Heart right ventricle (tissue), 16 donors: ENCODE data around the gene HS6ST3. TPM values are rescaled to one million over a fixed set of nuclear protein-coding genes. Genes with fewer than 3 reads are reported as not detected.
"Not testable (repeated sequence)": the region's sequence is repeated elsewhere in the genome, so short reads cannot be mapped to it uniquely, and the experiment has no call there.

Experiments used
- ATAC-seq, 8 donors: fragments of 200-7000 bp; cut with Tn5 transposase; one replicate each; pipeline ENCODE4 v1.9.1; 2020; ENCODE audit warnings: mild to moderate bottlenecking in 8 of 8, moderate library complexity in 8 of 8, moderate number of reproducible peaks in 1 of 8
- DNase-seq, 2 donors: peaks; one replicate each; pipeline ENCODE4 v3.0.0-alpha.2; 2020
- H3K27ac ChIP-seq, 10 donors: fragments of 200-600 bp; sonication (generic) in 2 of 10; one replicate each; pipeline versions ENCODE4 v1.5.0 to v1.8.0; 2020 to 2022; ENCODE audit warnings: mild to moderate bottlenecking in 3 of 10
- H3K27me3 ChIP-seq, 7 donors: fragments of 200-600 bp; one replicate each; pipeline ENCODE4 v1.8.0; 2021 to 2022; ENCODE audit warnings: mild to moderate bottlenecking in 2 of 7
- H3K36me3 ChIP-seq, 9 donors: fragments of 200-600 bp; sonication (generic) in 1 of 9; one replicate each; pipeline versions ENCODE4 v1.5.0 to v1.8.0; 2020 to 2022; ENCODE audit warnings: mild to moderate bottlenecking in 2 of 9
- H3K4me1 ChIP-seq, 9 donors: fragments of 200-600 bp; sonication (generic) in 1 of 9; one replicate each; pipeline versions ENCODE4 v1.5.0 to v1.8.0; 2020 to 2022; ENCODE audit warnings: mild to moderate bottlenecking in 4 of 9
- H3K4me3 ChIP-seq, 10 donors: fragments of 200-600 bp; sonication (generic) in 2 of 10; one replicate each; pipeline versions ENCODE4 v1.5.0 to v1.8.0; 2020 to 2022; ENCODE audit warnings: mild to moderate bottlenecking in 7 of 10, moderate library complexity in 2 of 10
- H3K9me3 ChIP-seq, 11 donors: fragments of 200-600 bp in 10 of 11; sonication (generic) in 2 of 11; one replicate each; pipeline versions ENCODE4 v1.5.0 to v1.8.0; 2013 to 2022; ENCODE audit warnings: mild to moderate bottlenecking in 2 of 11, control low read depth in 1 of 11, moderate library complexity in 1 of 11
- CTCF ChIP-seq, 9 donors: fragments of 200-600 bp; sonication (generic) in 2 of 9; IDR thresholded peaks; one replicate each; pipeline versions ENCODE4 v1.5.0 to v1.8.0; 2021 to 2022; ENCODE audit warnings: antibody characterized with exemption in 9 of 9, mild to moderate bottlenecking in 5 of 9, moderate library complexity in 1 of 9
- WGBS, 2 donors: extraction: QIAGEN DNeasy Blood & Tissue Kit; methylation state at CpG; one replicate each; pipeline ENCODE4 v1.1.7; 2013; ENCODE audit warnings: inconsistent platforms in 1 of 2; 5-methylcytosine and 5-hydroxymethylcytosine counted together
- intact Hi-C, 10 donors: fragments of 100-400 bp; cut with DNase I; formaldehyde crosslinking; loops; one replicate each; pipeline versions ENCODE4 v1.11.1 to v1.14.2; 2022
- polyA plus RNA-seq, 2 donors: library from polyadenylated mRNA; stranded (reverse); fragments of 200-250 nt; gene quantifications; one replicate each; pipeline ENCODE4 v1.2.3, GENCODE V29; 2013
- total RNA-seq, 10 donors: library from RNA; stranded (reverse); fragmentation: NEBNext Ultra II Directional in 3 of 10; extraction: Animal tissue kit (Norgen Biotek cat#: 25700) in 3 of 10; gene quantifications; one replicate each; pipeline versions ENCODE4 v1.2.1 to v1.2.4, GENCODE V29; 2021 to 2023
- donor health status: Arrhythmogenic right ventricular cardiomyopathy.
- donor health status: ischemic (EF 13 %, LVEDD 7.1; RV severe dilation, severe dysfunction).
- donor health status: healthy with polysubstance abuse.
- donor health status: DM: no; HTN: yes; CAD: no.
- donor health status: DM: no; HTN: no; CAD: no.
- donor health status: ischemic (EF 25% LVEDD 6.9; RV normal size, moderate dysfunction).
- donor health status: ischemic (EF 25% LVEDD 5.7; RV mildly dilated, moderate dysfunction).
- donor health status: healthy.
- donor health status: DM: yes; HTN: yes; CAD: no.
- donor health status: Ischemic cardiomyopathy.
- donor health status: ischemic (EF 35%, LVEDD 5.7; RV mildly dilated, moderate dysfunction).
- donor health status: nonischemic (EF 11% LVEDD 7.7; RV severe dilation, severe dysfunction).
- donor health status: DM: yes; HTN: yes; CAD: no.
- donor health status: PGD.
- donor health status: ischemic (EF 29% LVEDD 5.4; RV normal size, mild dysfunction).
- donor health status: nonischemic (EF 23%, LVEDD 6.1; RV moderate dilation, normal function).

Gene HS6ST3
- total and polyA plus RNA-seq, 12 donors = 0.01 to 7.6 (median 1.2) TPM

GRCh38 chr13:96769874-96770273, 680.0 kb downstream of the HS6ST3 start:
- no peaks in the 10 kb centered on the region for H3K27me3 ChIP-seq
- no peaks in the 10 kb centered on the region for H3K9me3 ChIP-seq
- TF ChIP-seq CTCF (IDR thresholded peaks at IDR 0.05) = no peak
- intact Hi-C loops = no loop called here
- ATAC-seq (no peak), DNase-seq (no peak)
- H3K27ac ChIP-seq = no peak overlapping the region
- H3K4me3 ChIP-seq = no peak overlapping the region
- peaks cover 0 to 9% (median 0%) of the 10 kb centered on the region in 9 donors for H3K4me1 ChIP-seq
- 39 to 51% methylated on average over 1 of the region's 1 CpG for WGBS, 2 donors
- H3K36me3 ChIP-seq = no peaks in the 10 kb centered on the region

DNA sequence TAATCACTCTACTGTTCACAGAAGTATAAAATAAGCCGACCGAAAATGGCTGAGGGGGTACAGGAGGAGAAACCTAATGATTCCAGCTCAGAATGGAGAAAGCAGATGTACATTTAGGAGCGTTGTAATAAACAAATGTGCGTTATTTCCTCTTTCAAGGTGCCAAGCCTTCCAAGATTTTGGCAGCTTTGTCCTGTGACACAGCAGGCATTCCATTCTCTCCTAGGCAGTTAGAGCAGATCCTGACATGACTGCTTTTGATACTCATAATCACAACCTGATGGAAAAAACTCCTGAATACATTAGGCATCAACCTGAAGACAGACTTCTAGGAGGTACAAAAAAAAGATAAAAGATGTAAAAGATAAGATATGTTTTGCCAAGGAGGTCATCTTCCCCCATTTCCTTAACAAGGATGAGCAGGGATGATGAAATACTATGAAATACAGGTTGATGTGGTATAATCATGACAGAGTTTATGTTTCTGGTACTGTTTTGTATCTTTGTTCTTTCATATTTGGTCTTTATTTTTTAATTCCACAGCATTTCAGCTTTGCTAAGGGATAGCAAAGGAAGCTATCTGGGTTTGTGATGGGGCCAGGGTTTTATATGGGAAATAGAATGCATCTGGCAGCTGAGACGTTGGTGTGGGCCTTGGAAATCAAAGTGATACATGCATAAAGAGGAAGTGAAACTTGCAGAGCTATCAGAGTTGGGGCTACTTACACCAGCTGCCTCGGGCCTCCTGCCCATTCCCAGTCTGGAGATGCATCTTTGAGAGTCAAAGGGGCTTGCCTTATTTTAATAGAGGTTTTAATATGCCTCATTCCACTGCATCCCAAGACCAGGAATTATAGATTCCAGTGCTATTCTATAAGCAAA, 681.8 kb downstream of the HS6ST3 start:
- no peaks in the 10 kb centered on the region for H3K27me3 ChIP-seq
- no peak for TF ChIP-seq CTCF (IDR thresholded peaks at IDR 0.05)
- peaks cover 0 to 9% (median 0%) of the 10 kb centered on the region in 9 donors for H3K4me1 ChIP-seq
- no peak overlapping the region for H3K27ac ChIP-seq
- 51 to 52% methylated on average over 6 of the region's 6 CpGs for WGBS, 2 donors
- ATAC-seq = peak in 2 of 8 donors; percentile 33 to 34
- no peaks in the 10 kb centered on the region for H3K36me3 ChIP-seq
- H3K4me3 ChIP-seq = no peak overlapping the region
- intact Hi-C loops = no loop called here
- no peaks in the 10 kb centered on the region for H3K9me3 ChIP-seq
- no peak for DNase-seq

DNA sequence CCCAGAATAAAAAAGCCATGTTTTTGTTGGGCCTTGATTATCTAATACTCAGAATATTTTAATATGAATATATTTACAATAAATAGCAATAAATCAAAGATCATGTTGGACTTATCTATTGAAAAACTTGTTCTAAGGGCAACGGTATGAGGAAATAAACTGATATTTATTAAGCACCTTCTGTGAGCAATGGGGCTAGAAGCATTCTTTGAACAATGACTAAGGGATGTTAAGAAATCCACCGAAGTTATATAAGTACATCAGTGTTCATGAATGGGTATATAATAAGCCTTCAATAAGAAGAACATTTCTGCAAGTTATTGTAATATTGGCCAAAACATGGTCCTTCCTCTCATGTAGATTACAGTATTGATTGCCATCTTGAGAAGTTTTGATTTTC, 682.5 kb downstream of the HS6ST3 start:
- H3K27me3 ChIP-seq = no peaks in the 10 kb centered on the region
- peaks cover 0 to 9% (median 0%) of the 10 kb centered on the region in 9 donors for H3K4me1 ChIP-seq
- WGBS, 2 donors = 91 to 98% methylated on average over 2 of the region's 2 CpGs
- no peak overlapping the region for H3K27ac ChIP-seq
- ATAC-seq = no peak
- H3K4me3 ChIP-seq = no peak overlapping the region
- intact Hi-C loops = no loop called here
- no peaks in the 10 kb centered on the region for H3K36me3 ChIP-seq
- H3K9me3 ChIP-seq = peaks cover 0 to 5% (median 0%) of the 10 kb centered on the region in 11 donors
- no peak for TF ChIP-seq CTCF (IDR thresholded peaks at IDR 0.05)
- no peak for DNase-seq

DNA sequence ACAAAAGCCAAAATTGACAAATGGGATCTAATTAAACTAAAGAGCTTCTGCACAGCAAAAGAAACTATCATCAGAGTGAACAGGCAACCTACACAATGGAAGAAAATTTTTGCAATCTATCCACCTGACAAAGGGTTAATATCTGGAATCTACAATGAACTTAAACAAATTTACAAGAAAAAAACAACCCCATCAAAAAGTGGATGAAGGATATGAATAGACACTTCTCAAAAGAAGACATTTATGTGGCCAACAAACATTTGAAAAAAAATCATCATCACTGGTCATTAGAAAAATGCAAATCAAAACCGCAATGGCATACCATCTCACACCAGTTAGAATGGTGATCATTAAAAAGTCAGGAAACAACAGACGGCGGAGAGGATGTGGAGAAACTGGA, 688.4 kb downstream of the HS6ST3 start:
- DNase-seq, intact Hi-C loops, H3K27ac ChIP-seq, H3K36me3 ChIP-seq, ATAC-seq, H3K27me3 ChIP-seq, H3K4me1 ChIP-seq, H3K4me3 ChIP-seq: not testable (repeated sequence)
- peaks cover 0 to 22% (median 0%) of the 10 kb centered on the region in 11 donors for H3K9me3 ChIP-seq
- WGBS, 2 donors = 94 to 98% methylated on average over 3 of the region's 3 CpGs

DNA sequence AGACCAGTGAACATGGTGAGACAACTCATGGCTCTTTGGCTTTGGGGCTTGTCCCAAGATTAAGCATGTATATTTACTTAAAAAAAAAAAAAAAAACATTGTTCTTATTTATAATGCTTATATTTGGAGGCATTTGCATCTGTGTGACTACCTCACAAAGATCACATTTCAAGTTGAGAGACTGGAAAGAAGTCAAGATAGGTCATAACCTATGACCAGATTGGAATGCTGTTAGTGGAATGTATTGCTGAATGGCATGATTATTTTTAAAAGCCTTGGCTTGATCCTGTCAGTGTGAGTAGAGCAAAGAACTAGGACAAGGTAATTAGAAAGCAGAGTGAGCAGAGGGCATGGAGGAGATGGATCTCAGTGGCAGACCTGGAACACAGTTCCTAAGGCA, 689.8 kb downstream of the HS6ST3 start:
- no peak for DNase-seq
- ATAC-seq = no peak
- Histone ChIP-seq H3K9me3 (peaks cover 0 to 22% (median 0%) of the 10 kb centered on the region in 11 donors), H3K27me3 (no peaks in the 10 kb centered on the region), H3K27ac (no peak overlapping the region), H3K4me3 (no peak overlapping the region), H3K4me1 (peaks cover 0 to 5% (median 0%) of the 10 kb centered on the region in 9 donors), H3K36me3 (no peaks in the 10 kb centered on the region)
- no peak for TF ChIP-seq CTCF (IDR thresholded peaks at IDR 0.05)
- intact Hi-C loops = no loop called here
